GM23338 (cell line): ENCODE data around the gene MORC1.

ENCODE experiments used
- EZH2 ChIP-seq: fragments of 200-600 bp; sonication (generic); IDR thresholded peaks from one replicate; pipeline ENCODE4 v1.8.0; 2017; ENCODE audit warnings: antibody characterized with exemption, mild to moderate bottlenecking, low read depth; ENCODE audit not compliant: unreplicated experiment
- JUNB ChIP-seq: IDR thresholded peaks from one replicate; pipeline ENCODE4 v1.6.1; 2016; ENCODE audit warnings: antibody characterized with exemption; ENCODE audit not compliant: unreplicated experiment
- POLR2AphosphoS5 ChIP-seq: IDR thresholded peaks from 2 replicates; pipeline ENCODE4 v1.6.1; 2016; ENCODE audit warnings: antibody characterized with exemption, low read depth
- TF ChIP-seq, protein P1 (sequence below), 2 experiments: fragments of 200-600 bp in 1 of 2; sonication (generic) in 1 of 2; conservative IDR thresholded peaks; 2 replicates each; pipeline versions ENCODE4 v1.5.1 to v1.6.1; 2016 to 2017; ENCODE audit warnings: antibody characterized with exemption in 2 of 2, low read depth in 2 of 2, mild to moderate bottlenecking in 2 of 2, moderate library complexity in 1 of 2

DNA sequence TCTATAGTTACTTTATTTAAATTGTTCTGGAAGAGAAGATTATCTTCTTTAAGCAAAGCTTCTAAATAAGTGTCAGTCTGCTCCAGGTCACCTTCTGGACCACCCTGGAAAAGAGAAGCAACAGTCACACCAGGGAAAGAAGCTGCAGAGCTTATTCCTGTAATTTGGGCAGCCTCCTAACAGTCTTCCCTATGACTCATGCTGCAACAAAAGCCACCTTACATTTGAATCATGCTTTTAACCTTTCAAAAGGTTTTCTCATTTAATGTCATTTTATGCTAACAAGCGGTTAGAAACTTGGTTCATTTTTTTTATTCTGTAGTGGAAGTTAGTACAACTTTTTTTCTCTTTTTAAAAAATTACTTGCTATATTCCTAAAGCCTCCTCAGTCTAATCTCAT is 158.9 kb downstream of the MORC1 start:
- TF ChIP-seq JUNB (no peak), POLR2AphosphoS5 (no peak), EZH2 (no peak)
- TF ChIP-seq, protein P1, sequence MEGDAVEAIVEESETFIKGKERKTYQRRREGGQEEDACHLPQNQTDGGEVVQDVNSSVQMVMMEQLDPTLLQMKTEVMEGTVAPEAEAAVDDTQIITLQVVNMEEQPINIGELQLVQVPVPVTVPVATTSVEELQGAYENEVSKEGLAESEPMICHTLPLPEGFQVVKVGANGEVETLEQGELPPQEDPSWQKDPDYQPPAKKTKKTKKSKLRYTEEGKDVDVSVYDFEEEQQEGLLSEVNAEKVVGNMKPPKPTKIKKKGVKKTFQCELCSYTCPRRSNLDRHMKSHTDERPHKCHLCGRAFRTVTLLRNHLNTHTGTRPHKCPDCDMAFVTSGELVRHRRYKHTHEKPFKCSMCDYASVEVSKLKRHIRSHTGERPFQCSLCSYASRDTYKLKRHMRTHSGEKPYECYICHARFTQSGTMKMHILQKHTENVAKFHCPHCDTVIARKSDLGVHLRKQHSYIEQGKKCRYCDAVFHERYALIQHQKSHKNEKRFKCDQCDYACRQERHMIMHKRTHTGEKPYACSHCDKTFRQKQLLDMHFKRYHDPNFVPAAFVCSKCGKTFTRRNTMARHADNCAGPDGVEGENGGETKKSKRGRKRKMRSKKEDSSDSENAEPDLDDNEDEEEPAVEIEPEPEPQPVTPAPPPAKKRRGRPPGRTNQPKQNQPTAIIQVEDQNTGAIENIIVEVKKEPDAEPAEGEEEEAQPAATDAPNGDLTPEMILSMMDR (conservative IDR thresholded peaks at IDR 0.05; ENCODE audit: low read depth in 2 of 2): no peak
